ENCODE measurements around the gene ATG16L2.
A peak's percentile ranks its signal among the peaks of the same experiment; 100 is the strongest.

ATG16L2 gene

DNA sequence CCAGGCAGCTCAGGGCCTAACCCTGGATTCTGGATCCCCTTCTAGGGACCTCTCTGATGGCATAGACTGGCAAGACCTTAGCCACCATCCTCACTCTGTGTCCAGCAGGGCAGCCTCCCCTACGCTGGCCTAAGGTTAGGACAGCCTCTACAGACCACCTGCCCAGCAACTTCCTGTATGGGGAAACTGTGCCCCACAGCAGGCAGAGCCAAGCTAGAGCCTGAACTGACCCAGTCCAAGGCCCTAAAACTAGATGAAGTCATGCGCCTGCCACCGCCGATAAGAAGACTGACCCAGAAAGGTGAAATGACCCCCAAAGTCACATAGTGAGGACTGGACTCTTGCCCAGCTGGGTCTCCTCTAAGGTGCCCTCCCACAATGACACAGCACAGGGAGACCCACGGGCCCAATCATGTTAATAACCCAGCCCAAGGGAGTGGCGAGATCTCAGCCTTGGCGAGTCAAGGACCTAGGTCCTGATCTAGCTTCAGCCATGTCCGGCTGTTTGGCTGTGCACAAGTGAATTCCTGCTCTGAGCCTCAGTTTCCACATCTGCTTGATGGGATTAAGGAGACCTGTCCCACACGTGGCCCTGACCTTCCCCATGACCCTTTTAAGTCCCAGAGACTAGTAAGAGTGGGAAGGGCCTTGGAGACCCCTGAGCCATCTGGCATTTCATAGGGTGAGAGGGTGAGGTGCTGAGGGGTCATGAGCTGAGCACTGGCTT, 37.9 kb upstream of the ATG16L2 start:
- ATAC-seq, result no peak
- Mint-ChIP-seq H3K27me3 (no peaks in the 10 kb centered on the region), H3K4me3 (no peak overlapping the region), H3K4me1 (peaks cover 27% of the 10 kb centered on the region), H3K9me3 (no peaks in the 10 kb centered on the region), H3K27ac (peak overlapping the region; percentile 28)
- DNase-seq, result no peak

DNA sequence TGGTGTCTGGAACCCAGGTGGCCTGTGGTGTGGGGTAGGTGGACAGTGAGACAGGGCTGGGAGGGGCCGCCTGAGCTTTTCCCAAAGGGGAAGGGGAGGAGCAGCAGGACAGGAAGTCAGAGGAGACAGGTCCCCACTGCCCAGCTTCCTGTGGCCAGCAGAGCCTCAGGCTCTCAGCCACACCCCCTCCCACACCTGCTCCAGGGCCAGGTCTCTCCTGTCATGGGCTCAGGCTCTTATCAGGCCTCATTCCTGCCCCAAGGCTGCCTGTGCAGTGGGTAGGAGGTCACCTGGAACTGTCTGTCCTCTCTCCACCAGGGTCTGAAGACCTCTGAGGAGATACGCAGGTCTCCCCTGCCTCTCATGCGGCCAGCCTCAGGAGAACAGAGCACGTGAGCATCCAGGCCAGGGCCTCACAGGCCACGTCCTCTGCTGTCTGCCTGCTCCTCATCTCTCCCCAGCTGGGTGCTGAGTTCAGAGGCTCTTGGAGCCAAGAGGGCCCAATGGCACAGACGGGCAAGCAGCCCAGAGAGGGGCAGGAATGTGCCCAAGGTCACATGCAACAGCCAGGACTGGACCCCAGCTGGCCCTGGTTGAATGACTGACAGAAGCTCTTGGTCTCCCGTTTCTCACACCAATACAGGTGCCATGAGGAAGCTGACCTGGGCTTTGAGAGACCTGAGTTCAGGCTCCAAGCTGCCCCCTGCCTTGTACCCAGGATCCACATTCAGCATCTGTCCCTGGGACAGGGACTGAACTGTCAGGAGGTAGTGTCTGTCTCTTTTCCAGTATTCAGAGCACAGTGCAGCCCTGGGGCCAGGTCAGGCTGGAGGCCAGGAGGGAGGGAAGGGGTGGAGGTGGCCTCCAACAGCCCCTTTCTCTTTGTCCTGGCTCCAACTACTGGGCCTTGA, 37.1 kb upstream of the ATG16L2 start:
- DNase-seq (no peak), ATAC-seq (no peak)
- Mint-ChIP-seq H3K27me3 (peaks cover 2% of the 10 kb centered on the region), H3K9me3 (no peaks in the 10 kb centered on the region), H3K27ac (peak overlapping the region in 1 of 2 donors; percentile 28), H3K4me1 (peaks cover 31% of the 10 kb centered on the region), H3K4me3 (no peak overlapping the region)

- H3K4me3 Mint-ChIP-seq, result no peak overlapping the region
- peaks cover 38% of the 10 kb centered on the region for H3K4me1 Mint-ChIP-seq
- no peak for ATAC-seq
- no peak for DNase-seq
- no peak overlapping the region for H3K27ac Mint-ChIP-seq
- peaks cover 9% of the 10 kb centered on the region for H3K27me3 Mint-ChIP-seq
- no peaks in the 10 kb centered on the region for H3K9me3 Mint-ChIP-seq
These were observed 36.4 kb upstream of the ATG16L2 start for GRCh38 chr11:72777755-72778278.

GRCh38 chr11:72778535-72779494, 35.4 kb upstream of the ATG16L2 start:
- Mint-ChIP-seq H3K9me3 (no peaks in the 10 kb centered on the region), H3K4me3 (no peak overlapping the region), H3K27me3 (peaks cover 15% of the 10 kb centered on the region), H3K4me1 (peaks cover 45% of the 10 kb centered on the region), H3K27ac (no peak overlapping the region)
- ATAC-seq (no peak), DNase-seq (no peak)

GRCh38 chr11:72779495-72780128, 34.6 kb upstream of the ATG16L2 start:
- ATAC-seq (no peak), DNase-seq (no peak)
- H3K27ac Mint-ChIP-seq, result no peak overlapping the region
- H3K4me3 Mint-ChIP-seq, result no peak overlapping the region
- peaks cover 45% of the 10 kb centered on the region for H3K4me1 Mint-ChIP-seq
- peaks cover 15% of the 10 kb centered on the region for H3K27me3 Mint-ChIP-seq
- no peaks in the 10 kb centered on the region for H3K9me3 Mint-ChIP-seq

DNA sequence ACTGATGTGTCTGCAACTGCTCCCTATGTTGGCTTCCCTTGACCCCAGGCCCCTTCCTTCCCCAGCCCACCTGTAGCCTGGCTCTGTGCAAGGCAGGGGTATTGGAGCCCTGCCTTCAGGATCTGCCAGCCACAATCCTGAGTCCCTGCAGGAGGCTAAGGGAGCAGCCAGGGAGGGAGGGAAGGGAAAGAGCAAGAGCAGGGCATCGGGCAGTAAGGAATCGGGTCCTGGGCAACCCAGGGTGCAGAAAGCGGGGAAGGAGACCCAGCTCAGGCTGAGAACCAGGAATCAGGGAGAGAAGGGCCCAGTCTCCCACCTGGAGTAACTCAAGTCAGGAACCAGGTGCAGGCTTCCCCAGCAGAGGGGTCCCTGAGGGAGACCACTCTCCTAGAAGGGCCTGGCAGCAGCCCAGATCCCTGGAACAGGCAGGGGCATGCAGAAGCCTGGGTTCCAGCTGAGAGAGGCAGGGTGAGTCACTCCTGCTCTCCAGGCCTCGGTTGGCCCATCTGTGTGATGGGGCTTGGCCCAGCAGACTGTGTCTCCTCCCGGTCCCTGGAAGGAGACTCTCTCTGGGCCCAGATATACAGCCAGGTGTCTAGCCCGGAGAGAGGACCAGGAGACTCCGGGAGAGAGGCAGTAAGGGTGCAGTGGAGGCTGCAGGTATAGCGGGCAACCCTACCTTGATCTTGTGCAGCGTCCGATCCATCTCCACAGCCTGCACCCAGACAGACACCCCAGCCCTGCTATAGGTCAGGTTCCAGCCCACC, 33.7 kb upstream of the ATG16L2 start:
- no peaks in the 10 kb centered on the region for H3K9me3 Mint-ChIP-seq
- ATAC-seq, result no peak
- peaks cover 15% of the 10 kb centered on the region for H3K27me3 Mint-ChIP-seq
- H3K4me3 Mint-ChIP-seq, result peak overlapping the region; percentile 65 to 83
- H3K4me1 Mint-ChIP-seq, result peaks cover 45% of the 10 kb centered on the region
- H3K27ac Mint-ChIP-seq, result no peak overlapping the region
- DNase-seq, result no peak

GRCh38 chr11:72781063-72781312, 33.2 kb upstream of the ATG16L2 start:
- Mint-ChIP-seq H3K4me3 (peak overlapping the region; percentile 65 to 83), H3K9me3 (no peaks in the 10 kb centered on the region), H3K4me1 (peaks cover 45% of the 10 kb centered on the region), H3K27me3 (peaks cover 15% of the 10 kb centered on the region), H3K27ac (peak overlapping the region; percentile 43 to 48)
- ATAC-seq, result no peak
- DNase-seq, result no peak

DNA sequence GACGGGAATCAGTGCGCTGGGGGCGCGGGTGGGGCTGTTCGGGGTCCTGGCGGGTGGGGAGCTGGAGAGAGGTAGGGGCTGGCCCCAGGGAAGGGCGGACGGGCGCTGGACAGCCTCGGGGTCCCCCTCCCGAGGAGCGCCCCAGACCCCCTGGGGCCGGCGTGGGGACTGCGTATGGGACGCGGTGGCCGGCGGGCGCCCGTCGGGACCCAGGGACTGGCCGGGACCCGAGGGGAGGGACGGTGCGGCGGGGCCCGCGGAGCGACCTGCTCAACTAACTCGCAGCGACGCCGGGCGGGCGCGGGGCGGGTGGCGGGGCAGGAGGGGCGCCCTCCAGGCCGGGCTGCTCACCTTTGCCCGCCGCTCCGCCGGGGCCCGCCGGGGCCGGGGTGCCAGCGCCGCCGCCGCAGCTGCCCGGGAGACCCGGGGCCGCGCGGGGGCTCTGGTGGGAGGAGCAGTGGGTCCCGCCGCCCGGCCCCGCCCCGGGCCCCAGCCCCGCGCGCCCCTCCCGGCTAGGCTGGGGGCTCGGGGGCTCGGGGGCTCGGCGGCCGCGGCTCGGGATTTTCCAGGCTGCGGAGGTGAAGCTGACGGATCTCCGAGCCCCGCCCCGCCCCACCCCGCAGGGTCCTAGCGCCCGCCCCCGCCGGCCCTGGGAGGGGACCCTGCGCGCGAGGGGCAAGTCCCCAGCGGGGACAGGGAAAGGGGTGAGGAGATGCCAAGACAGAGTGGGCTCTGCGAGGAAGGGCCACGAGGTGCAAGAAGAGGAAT, 32.7 kb upstream of the ATG16L2 start:
- DNase-seq (peak; percentile 29 to 46), ATAC-seq (peak; percentile 77)
- no peaks in the 10 kb centered on the region for H3K9me3 Mint-ChIP-seq
- H3K27me3 Mint-ChIP-seq, result peaks cover 15% of the 10 kb centered on the region
- H3K4me3 Mint-ChIP-seq, result peak overlapping the region; percentile 65 to 83
- H3K4me1 Mint-ChIP-seq, result peaks cover 42% of the 10 kb centered on the region
- H3K27ac Mint-ChIP-seq, result peak overlapping the region; percentile 47 to 48

- Mint-ChIP-seq H3K4me3 (peak overlapping the region; percentile 64 to 77), H3K4me1 (peaks cover 46% of the 10 kb centered on the region), H3K27me3 (peaks cover 15% of the 10 kb centered on the region), H3K9me3 (no peaks in the 10 kb centered on the region), H3K27ac (peak overlapping the region in 1 of 2 donors; percentile 47)
- DNase-seq (no peak), ATAC-seq (peak; percentile 44)
These were observed 31.9 kb upstream of the ATG16L2 start for GRCh38 chr11:72782081-72782920.

- Mint-ChIP-seq H3K27me3 (peaks cover 15% of the 10 kb centered on the region), H3K4me3 (no peak overlapping the region), H3K27ac (no peak overlapping the region), H3K9me3 (no peaks in the 10 kb centered on the region), H3K4me1 (peaks cover 57% of the 10 kb centered on the region)
- ATAC-seq (no peak), DNase-seq (no peak)
These were observed 30.9 kb upstream of the ATG16L2 start for GRCh38 chr11:72783144-72783905.

DNA sequence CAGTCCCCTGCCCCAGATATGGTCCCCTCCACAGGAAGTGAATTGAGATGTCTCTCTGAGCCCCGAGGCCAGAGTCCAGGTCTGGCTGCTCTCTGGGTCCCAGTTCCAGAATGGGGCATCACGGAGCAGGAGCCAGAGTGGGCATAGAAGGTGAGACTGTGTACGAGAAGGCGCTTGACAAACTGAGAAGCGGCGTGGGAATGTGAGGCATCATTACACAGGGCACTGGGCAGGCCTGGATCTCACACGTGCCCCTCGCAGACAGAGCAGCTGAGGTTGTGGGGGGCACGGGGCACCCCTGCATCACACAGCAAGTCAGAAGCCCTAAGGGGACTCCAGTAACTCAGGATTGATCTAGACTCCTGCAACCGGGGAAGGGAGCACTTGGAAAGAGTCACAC, 29.5 kb upstream of the ATG16L2 start:
- no peak for DNase-seq
- H3K27me3 Mint-ChIP-seq, result peaks cover 15% of the 10 kb centered on the region
- no peak overlapping the region for H3K4me3 Mint-ChIP-seq
- H3K9me3 Mint-ChIP-seq, result no peaks in the 10 kb centered on the region
- no peak for ATAC-seq
- H3K4me1 Mint-ChIP-seq, result peaks cover 57% of the 10 kb centered on the region
- H3K27ac Mint-ChIP-seq, result no peak overlapping the region
